HG03045 (cell line): ENCODE measurements around the gene C4BPB.
A peak's percentile ranks its signal among the peaks of the same experiment; 100 is the strongest.
"Not testable (repeated sequence)": the region's sequence is repeated elsewhere in the genome, so short reads cannot be mapped to it uniquely, and the experiment has no call there.

ENCODE experiments used
- ATAC-seq: cut with Tn5 transposase; IDR thresholded peaks from one replicate; pipeline ENCODE4 v1.9.1; 2021; ENCODE audit warnings: mild to moderate bottlenecking, moderate library complexity; ENCODE audit not compliant: unreplicated experiment

Gene C4BPB

GRCh38 chr1:207088701-207089626 lies at the start of gene C4BPB:
Gene C4BPB (plus strand): TSS chr1:207088860. CDS start chr1:207089532, 672 bp downstream.
- no peak for ATAC-seq

- ATAC-seq, result no peak
These were observed 49.1 kb upstream of the C4BPB start for GRCh38 chr1:207039380-207040180.

GRCh38 chr1:207040181-207040533 lies 48.5 kb upstream of the C4BPB start:
- no peak for ATAC-seq

GRCh38 chr1:207041397-207041796 lies 47.3 kb upstream of the C4BPB start:
- not testable (repeated sequence) for ATAC-seq

- ATAC-seq, result no peak
These were observed 43.2 kb upstream of the C4BPB start for GRCh38 chr1:207045453-207045852.

GRCh38 chr1:207047505-207047904 lies 41.2 kb upstream of the C4BPB start:
- no peak for ATAC-seq

- no peak for ATAC-seq
These were observed 40.6 kb upstream of the C4BPB start for GRCh38 chr1:207048041-207048440.

- no peak for ATAC-seq
These were observed 39.6 kb upstream of the C4BPB start for GRCh38 chr1:207049054-207049453.

- ATAC-seq, result no peak
These were observed 39.1 kb upstream of the C4BPB start for GRCh38 chr1:207049514-207049913.

- no peak for ATAC-seq
These were observed 38.7 kb upstream of the C4BPB start for GRCh38 chr1:207049974-207050391.

- ATAC-seq, result peak; percentile 58
These were observed 38.0 kb upstream of the C4BPB start for GRCh38 chr1:207050480-207051190.

GRCh38 chr1:207051191-207051943 lies 37.3 kb upstream of the C4BPB start, which contains the start of gene YOD1:
Gene YOD1 (minus strand): TSS chr1:207051208. CDS start chr1:207051030, 178 bp downstream.
- no peak for ATAC-seq

- ATAC-seq, result peak; percentile 83
These were observed 35.5 kb upstream of the C4BPB start, which contains the start of gene PFKFB2 for GRCh38 chr1:207052911-207053769. Gene PFKFB2 (plus strand): TSS chr1:207053275. CDS start chr1:207054718, 1,443 bp downstream.

GRCh38 chr1:207054491-207054890 lies 34.2 kb upstream of the C4BPB start:
- ATAC-seq, result no peak

- no peak for ATAC-seq
These were observed 33.2 kb upstream of the C4BPB start for GRCh38 chr1:207055386-207056001.

GRCh38 chr1:207056673-207057072 lies 32.0 kb upstream of the C4BPB start:
- no peak for ATAC-seq

- ATAC-seq, result no peak
These were observed 30.4 kb upstream of the C4BPB start for GRCh38 chr1:207058252-207058651.

GRCh38 chr1:207058878-207059867 lies 29.5 kb upstream of the C4BPB start:
- ATAC-seq, result no peak
